SIG-M5 treated with dmso at 0.1 percent for 504 hours (cell line): ENCODE data around the gene KRTAP10-4.
"Not testable (repeated sequence)": the region's sequence is repeated elsewhere in the genome, so short reads cannot be mapped to it uniquely, and the experiment has no call there.

Source experiments
- DNase-seq: peaks from one replicate; lab custom pipeline; 2025; ENCODE audit not compliant: unreplicated experiment; lab: John Stamatoyannopoulos, UW

Gene KRTAP10-4

GRCh38 chr21:44578371-44579055 is 5.0 kb downstream of the KRTAP10-4 start:
- DNase-seq = no peak

GRCh38 chr21:44579056-44579832 is 5.7 kb downstream of the KRTAP10-4 start:
- no peak for DNase-seq

GRCh38 chr21:44579833-44580144 is 6.3 kb downstream of the KRTAP10-4 start:
- DNase-seq = no peak

GRCh38 chr21:44580231-44580821 is 6.8 kb downstream of the KRTAP10-4 start, which contains the start of gene KRTAP10-5:
TSS of gene KRTAP10-5 (minus strand) at chr21:44580604. CDS start at chr21:44580578, 26 bp downstream.
- not testable (repeated sequence) for DNase-seq

GRCh38 chr21:44581158-44581557 is 7.6 kb downstream of the KRTAP10-4 start:
- DNase-seq = no peak

- DNase-seq = no peak
Measured at GRCh38 chr21:44582055-44582454, 8.5 kb downstream of the KRTAP10-4 start.

- no peak for DNase-seq
Measured at GRCh38 chr21:44583089-44583799, 9.7 kb downstream of the KRTAP10-4 start.

GRCh38 chr21:44583800-44584147 is 10.2 kb downstream of the KRTAP10-4 start:
- DNase-seq = no peak

GRCh38 chr21:44585892-44586291 is 12.4 kb downstream of the KRTAP10-4 start:
- DNase-seq = no peak

GRCh38 chr21:44589094-44589493 is 15.6 kb downstream of the KRTAP10-4 start:
- no peak for DNase-seq

GRCh38 chr21:44589586-44590305 is 16.2 kb downstream of the KRTAP10-4 start:
- DNase-seq = no peak

- no peak for DNase-seq
Measured at GRCh38 chr21:44590311-44590721, 16.8 kb downstream of the KRTAP10-4 start.

- DNase-seq = not testable (repeated sequence)
Measured at GRCh38 chr21:44590897-44591800, 17.6 kb downstream of the KRTAP10-4 start.

GRCh38 chr21:44591801-44592130 is 18.2 kb downstream of the KRTAP10-4 start:
- DNase-seq = not testable (repeated sequence)

GRCh38 chr21:44592446-44593311 is 19.1 kb downstream of the KRTAP10-4 start, which contains the start of gene KRTAP10-6:
TSS of gene KRTAP10-6 (minus strand) at chr21:44592505. CDS start at chr21:44592484, 21 bp downstream.
- no peak for DNase-seq

- no peak for DNase-seq
Measured at GRCh38 chr21:44593598-44594405, 20.3 kb downstream of the KRTAP10-4 start.

- DNase-seq = no peak
Measured at GRCh38 chr21:44594406-44594916, 20.9 kb downstream of the KRTAP10-4 start.

- DNase-seq = no peak
Measured at GRCh38 chr21:44595524-44595923, 22.0 kb downstream of the KRTAP10-4 start.
